ENCODE measurements around the gene TRIML2.

- TF ChIP-seq CTCF (conservative IDR thresholded peaks at IDR 0.05; ENCODE audit: low read depth, low read length), result no peak
- TF ChIP-seq EZH2 (IDR thresholded peaks at IDR 0.05; ENCODE audit: low read length, unreplicated experiment), result no peak
- no peak for TF ChIP-seq EZH2phosphoT487 (IDR thresholded peaks at IDR 0.05; ENCODE audit: borderline replicate concordance, low read length)
These were observed 56.1 kb downstream of the TRIML2 start for GRCh38 chr4:188053302-188053701.

Measured in PC-3 (cell line).